Mucosa of gallbladder (tissue), 1 donor: ENCODE measurements around the gene FRMD4A. TPM values are rescaled to one million over a fixed set of nuclear protein-coding genes. Genes with fewer than 3 reads are reported as not detected.

Experiments used
- DNase-seq: peaks from one replicate; pipeline ENCODE4 v3.0.0-alpha.2; 2020; ENCODE audit warnings: low spot score
- total RNA-seq: library from RNA; stranded (reverse); gene quantifications from one replicate; pipeline ENCODE4 v1.2.1, GENCODE V29; 2021
- donor health status: DM: no; HTN: no; CAD: no.

The FRMD4A gene
- total RNA-seq, 1 donor from 2014 or later = 55.4 TPM

DNA sequence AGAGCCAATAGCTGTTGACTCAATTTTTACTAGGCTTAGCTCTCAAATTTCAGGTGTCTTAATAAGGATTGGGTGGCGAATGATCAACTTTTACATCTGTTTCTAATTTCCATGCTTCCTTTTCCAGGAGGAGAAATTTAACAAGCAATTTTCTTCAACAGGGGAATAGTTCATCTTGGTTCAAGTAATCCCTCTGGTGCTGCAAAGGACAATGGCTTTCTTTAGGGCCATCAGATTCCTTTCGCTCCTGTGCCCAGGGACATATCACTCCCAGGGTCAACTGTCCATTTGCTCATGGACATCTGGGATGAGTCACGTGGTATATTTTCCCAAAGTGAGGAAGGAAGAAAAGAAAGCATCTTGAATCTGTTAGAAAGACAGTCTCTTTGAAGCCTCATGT is 313.3 kb downstream of the FRMD4A start:
- DNase-seq = no peak

DNA sequence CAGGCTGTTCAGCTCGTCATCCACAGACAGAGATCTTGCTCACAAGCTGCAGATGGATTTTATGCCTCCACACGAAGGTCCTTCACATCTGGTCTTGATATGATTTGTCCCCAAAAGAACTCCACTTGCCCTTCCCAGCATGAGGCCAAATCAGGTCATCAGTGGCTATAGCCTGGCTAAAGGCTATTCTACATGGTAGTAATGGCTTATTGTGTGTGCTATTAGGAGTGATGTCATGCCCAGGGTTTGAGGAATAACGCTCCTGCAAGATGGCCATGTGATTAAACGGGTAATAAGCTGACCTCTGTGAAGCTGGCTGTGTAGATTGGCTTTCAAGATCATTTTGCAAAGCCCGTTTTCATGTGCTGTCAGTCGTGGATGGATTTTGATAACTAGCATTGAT is 313.8 kb downstream of the FRMD4A start:
- DNase-seq = no peak

DNA sequence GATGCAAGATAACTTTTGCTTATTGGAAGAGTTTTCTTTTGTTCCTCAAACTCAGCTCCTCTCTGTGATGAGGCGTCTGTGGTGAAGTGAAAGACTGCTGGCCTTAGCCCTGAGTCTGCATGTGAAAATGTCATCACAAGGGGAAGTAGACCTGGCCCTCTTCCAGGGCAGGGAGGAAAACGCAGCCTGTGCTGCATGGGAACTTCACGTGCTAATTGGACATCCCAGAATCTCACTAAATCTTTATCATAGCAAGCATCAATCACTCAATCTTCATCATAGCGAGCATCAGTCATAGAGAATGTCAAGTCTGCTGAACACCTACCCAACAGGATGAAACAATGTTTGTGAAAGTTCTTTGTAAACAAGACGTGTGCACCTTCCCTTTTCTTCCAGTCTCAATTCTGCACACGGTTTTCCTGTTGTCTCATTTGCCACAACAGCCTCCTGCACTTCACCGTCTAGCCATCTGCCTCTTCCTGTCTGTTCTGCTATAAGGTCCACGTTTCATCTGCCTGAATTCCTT is 314.6 kb downstream of the FRMD4A start:
- DNase-seq = peak; percentile 55

DNA sequence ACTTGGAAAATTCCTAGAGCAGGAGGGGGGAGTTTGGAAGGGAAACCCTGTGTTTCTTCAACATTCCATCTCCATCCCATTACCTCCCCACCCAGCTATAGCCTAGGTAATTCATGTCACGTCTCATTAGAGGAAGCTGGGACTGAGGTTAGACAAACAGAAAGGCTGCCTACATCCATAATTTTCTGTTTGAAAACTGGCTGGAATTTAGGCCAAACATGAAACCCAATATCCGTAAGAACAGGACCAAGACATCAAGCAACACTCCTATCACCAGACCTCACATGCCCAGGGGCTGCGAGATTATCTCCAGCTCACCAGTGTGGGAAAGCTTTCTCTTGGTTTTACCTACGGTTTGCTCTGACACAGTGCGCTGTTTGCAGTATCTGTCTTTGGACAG is 316.3 kb downstream of the FRMD4A start:
- DNase-seq = no peak

DNA sequence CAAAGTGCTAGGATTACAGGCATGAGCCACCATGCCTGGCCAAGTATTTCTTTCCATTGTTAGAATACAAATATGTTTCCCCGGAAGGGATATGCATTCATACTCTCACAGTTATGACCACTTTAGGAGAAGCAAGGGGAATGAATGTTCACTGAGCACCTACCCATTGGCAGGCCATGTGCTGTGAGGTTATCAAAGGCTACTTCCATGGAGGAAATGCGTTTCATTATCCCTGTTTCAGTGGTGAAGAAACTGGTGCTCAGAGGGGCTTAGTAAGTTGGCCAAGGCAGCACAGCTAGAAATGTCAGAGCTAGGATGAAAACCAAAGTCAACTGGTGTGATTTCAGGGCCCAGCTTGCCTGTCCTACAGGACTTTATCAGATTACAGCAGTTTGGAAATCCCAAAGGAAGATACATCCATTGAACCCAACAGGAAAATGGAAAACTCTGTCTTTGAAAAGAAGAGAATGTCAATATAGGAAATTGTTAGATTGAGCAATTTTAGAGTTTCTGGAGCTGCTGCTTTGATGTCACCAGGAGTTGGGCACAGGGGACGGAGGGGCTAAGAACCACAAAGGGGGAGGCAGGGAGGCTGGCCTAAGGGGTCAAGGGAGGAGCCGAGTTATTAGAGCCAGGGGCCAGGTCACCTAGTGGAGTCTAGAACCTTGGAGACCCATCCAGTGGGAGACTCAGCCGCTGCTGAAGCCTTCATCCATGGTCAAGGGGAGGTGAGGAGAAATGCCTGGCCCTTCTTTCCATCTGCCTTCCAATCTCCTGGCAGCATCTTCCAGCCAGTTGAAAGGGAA is 319.8 kb downstream of the FRMD4A start:
- DNase-seq = no peak

DNA sequence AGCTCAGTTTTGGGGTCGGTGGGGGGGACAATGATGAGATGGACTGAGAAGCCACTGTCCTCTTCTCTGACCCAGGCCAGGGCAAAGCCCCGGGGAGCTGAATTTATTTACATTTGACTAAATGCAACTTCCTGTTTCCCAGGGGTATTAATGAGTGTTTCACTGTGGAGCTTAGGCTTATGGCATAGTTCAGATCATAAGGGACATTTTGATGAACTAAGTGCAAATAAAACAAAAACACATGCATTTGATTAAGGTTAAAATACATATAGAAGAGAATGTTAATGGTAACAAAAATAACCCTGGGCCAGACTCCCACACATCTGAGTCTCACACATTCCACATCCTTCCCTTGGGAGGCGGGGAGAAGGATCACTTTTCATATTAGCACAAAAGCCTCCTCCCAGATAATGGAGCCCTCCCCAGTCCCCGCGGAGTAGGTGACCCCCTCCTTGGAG is 320.6 kb downstream of the FRMD4A start:
- no peak for DNase-seq

DNA sequence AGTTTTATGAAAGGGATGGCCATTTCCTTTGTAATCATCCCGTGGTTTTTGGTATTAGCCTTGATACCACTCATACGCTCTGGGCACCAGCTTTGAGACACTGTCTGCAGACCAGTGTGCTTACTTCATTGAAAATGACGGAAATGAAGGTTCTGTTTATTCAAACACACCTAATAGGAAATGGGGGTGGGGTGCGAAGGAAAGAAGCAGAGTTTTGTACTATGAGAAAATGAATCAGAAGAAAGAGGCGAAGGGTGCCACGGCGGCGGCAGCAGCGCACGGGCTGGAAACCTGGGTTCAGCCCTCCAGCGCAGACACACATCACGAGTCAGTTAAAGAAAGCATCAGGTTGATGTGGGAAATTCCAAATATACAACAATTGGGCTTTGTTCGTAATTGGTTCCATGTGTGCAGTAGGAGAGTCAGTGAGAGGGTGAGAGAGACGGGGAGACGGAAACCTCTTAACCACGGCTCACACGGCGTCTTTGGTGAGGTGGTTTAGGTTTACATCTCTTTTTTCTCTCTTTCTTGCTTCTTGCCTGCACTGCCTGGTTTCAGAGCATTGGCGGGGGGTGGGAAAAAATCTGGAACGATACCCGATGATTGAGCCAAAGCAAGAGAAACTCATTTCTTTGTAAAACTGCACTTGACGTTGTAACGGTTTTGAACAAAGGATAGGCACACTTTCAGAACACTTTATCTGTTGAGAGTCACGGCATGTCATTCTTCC is 321.2 kb downstream of the FRMD4A start:
- DNase-seq = no peak

DNA sequence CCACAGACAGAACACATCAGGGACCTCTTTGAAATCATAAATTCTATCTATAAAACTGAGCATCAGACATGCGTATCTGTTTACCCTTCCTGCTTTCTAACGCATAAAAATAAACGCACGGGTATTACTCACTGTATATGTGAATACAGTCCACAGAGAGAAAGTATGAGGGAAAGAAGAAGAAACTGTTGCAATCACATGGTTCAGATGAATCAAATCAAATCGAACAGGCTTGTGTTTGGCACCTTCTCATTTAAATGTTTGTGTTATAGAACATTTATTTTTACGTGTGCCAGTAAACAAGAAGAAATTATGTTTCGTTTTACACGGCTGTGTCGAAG is 322.0 kb downstream of the FRMD4A start:
- no peak for DNase-seq

DNA sequence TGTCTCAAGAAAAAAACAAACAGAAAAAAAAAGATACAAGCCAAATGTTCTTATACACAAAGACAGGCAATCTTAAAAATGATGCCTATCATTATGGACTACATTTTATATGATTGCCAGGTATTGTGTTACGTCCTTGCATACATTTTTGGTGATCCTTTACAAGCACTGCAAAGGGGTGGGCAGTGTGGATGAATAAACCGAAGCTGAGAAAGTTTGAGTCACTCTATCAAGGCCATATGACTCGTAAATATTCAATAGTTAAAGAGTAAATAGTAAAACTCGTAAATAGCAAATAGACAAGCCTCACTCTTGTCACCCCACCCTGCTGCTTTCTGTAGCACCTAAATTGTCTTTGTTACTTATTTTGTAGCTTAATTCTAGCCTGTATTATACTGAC is 326.2 kb downstream of the FRMD4A start:
- DNase-seq = no peak

DNA sequence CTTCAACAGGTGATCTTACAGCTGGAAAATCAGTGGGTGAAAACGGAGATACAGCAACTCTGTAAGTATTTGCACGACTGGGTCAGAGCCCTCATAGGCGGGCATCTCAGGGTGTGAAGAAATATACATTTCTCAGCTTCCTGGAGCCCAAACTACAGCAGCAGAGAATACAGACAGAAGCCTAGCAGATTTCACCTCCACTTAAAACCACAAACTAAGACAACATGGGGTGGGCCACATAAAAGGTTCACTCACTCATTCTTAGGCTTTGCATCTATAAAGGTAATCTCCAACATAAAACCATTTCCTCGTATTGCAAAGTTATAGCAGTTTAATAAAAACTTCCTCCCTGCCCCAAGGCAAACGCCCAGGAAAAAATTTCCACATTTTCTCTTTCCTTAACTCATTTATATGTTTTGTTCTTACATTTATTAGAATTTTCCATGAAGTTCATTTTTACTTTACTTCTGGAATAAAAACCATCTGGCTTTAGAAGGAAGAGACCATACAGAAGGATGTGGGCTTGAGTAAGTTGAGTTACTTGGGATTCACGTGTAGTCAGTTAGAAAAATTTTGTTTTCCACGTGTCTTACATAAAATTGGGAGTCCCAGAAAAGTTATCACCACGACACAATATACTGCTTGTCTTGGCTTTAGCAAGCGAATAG is 327.1 kb downstream of the FRMD4A start:
- no peak for DNase-seq

DNA sequence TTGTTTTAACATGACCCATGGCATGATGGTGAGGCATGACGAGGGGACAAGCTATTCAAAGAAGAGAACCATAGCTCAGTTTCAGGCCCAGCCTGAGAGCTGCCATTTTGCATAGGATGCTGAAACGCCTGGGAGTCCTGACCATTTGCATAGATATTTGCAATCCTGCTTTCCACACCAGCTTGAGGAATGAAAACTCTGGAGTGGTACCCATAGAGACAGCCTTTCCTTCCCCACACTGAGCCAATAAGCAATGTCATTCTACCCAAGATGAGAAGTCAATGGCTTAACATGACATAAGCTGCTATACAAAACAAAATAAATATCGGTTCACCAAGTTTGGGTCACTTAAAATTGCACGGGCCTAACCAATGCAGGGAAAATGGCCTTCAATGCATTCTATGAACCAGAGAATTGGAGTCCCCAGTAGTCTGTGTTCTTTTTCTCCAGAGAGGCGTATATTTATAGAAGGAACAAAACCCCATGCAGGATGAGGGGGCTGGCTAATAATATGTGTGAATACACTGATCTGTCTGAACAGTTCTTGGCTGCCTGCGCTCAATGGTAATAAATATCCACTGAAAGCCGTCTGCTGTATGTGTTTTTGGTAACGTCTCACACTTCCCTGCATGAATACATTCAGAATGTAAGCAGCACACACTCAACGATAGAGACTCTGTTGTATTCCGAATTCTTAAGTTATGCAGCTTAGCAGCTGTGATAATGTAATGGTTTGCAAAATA is 329.3 kb downstream of the FRMD4A start:
- no peak for DNase-seq

DNA sequence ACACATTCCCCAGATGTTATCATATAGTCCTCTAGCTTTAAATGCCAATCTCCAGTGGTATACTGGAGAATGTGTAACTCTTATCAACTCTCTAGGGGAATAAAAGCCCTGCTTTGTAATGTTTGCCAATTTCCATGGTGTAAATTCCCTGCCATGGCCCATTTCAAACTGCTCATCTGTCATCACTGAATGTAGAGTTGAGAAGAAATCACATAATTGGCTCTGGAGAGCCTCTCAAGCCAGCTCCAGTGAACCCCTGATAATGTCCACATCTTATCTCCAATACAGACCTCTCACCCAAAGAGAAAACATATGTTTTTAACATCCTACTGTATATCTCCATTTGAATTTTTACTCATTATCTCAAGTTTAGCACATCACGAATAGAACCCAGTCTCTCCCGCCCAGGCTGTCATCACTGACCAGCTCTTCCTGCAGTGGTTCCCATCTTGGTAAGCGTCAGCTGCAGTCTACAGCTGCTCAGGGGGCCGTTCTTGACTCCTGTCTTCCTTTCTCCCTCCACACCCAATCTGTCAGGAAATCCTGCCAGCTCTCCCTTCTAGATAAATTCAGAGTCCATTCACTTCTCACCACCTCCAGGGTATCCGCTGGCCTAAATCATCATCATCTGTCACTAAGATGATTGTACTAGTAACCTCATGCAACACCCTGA is 332.4 kb downstream of the FRMD4A start:
- no peak for DNase-seq

DNA sequence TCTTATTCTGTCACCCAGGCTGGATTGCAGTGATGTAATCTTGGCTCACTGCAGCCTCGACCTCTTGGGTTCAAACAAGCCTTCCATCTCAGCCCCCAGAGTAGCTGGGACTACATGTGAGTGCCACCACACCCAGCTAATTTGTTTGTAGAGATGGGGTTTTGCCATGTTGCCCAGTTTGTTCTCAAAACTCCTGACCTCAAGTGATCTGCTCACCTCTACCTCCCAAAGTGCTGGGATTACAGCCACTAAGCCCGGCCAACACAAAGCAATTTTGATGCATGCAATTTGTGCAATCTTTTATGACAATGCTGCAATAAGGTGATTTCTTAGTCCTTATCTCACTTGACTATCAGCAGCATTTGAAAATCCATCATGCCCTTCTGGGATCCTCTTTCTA is 333.1 kb downstream of the FRMD4A start:
- DNase-seq = no peak

DNA sequence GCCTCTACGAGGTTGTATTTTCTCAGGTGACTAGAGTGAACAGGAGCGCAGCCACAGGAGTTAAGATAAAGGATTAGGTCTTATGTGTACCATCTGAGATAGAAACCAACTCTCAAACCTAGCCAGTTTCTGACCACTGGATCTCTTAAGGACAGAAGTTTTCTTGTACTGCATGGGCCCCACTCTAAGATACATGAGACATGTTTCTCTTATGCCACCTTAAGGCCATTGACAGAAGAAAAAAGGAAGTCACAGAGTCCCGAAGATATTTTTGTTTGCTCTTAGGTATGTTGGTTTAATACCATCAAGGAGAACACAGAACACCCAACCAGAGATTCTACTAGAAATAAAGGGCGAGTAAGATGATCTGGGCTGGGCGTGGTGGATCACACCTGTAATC is 335.8 kb downstream of the FRMD4A start:
- no peak for DNase-seq

DNA sequence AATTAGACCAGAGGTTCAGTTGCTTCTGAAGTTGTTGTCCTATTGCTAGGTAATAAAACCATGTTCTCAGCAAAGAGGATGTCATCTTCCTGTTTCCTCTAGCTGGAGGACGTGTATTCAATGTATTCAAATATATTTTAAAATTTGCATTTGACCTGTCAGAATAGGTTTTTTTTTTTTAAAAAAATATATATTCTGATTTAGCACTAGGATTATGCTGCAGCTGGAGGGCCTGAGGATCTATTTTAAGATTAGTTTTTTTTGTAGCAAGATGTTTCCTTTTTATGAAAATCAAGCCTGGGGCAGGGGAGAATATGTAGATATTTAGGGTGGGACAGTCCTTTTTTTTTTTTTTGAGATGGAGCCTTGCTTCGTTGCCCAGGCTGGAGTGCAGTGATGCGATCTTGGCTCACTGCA is 337.0 kb downstream of the FRMD4A start:
- no peak for DNase-seq

DNA sequence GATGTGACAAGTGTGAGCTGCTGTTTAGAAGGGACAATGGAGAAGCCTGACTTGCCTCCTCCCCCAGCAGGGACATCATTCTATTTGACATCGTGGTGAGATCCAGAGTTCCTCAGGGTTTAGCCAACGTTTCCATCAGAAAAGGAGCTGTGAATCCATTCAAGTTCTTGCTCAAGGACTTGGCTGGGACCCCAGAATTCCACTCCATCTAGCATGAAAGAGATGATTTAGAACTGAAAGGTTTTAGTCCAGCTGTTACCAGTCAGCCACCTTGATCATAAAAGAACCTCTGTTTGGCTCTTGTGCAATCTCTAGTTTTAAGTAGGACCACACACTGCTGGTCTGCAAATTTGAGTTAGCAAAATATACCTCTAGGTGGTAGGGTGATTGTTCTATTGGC is 337.6 kb downstream of the FRMD4A start:
- no peak for DNase-seq

DNA sequence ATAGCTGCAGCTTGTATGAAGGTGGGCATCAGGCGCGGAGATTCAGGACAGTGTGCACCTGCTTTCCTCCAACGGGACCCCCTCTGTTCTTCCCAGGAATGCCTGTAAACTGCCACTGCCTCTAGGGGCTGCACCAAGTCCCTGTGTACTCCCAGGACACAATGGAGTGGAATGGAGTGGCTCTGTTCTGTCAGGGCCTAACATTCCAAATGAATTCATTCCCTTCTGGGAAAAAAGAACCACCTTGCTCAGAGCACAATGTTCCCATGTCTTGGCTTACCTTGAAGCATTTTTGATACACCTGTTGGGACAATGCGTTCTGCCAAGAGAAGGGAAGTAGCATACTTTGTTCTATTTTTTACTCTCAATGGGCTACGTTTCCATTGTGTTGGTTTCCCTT is 339.4 kb downstream of the FRMD4A start:
- DNase-seq = no peak

DNA sequence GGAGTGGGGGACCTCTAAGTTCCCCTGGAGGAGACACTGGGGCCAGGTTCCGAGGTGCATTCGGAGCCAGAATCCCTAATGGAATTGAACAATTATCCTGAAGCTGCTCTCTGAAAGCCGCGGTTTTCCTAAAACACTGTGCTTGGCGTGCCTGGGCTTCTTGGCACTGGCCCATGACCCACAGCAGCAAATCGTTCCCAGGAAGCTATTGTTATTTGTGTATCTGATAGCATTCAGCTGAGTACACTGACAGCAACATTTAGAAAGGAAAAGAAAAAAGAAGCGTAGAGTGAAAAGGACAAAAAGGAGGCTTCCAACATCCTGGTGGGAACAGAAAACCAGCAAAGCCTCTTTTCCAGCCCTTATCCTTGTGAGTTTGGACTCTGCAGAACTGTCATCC is 339.8 kb downstream of the FRMD4A start:
- no peak for DNase-seq

DNA sequence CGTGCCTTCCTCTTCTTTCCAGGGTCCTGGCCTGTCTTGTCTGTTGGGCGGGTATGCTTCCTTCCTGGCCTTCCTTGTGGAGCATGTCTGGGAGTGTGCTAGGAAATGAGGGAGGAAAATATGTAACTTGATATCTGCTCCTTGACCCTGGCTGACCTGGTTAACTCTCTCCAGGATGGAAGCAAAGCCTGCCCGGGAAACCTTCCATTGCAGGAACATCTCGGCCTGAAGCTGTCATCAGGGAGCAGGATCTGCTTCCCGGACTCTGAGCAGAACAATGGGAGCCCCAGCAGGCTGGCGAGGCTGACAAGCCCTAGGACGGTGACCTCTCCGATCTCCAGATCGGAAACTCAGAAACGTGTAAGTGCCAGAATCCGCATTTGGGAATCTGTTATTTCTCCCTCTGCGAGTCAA is 340.3 kb downstream of the FRMD4A start:
- no peak for DNase-seq

DNA sequence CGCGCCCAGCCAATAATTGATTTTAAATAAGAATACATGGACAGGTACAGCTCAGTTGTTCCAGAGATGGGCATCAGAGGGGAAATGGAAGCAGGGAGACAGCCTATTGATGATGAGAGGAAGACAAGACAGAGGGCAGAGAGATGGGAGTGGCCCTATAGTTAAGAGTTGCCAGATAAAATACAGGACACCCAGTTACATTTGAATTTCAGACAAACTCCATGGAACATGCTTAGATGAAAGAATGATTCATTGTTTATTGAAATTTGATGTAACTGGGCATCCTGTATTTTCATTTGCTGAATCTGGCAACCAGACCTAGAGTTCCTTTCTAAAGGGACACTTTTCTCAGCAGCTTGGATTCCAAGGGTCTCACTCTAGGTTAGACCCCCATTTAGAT is 341.1 kb downstream of the FRMD4A start:
- no peak for DNase-seq

DNA sequence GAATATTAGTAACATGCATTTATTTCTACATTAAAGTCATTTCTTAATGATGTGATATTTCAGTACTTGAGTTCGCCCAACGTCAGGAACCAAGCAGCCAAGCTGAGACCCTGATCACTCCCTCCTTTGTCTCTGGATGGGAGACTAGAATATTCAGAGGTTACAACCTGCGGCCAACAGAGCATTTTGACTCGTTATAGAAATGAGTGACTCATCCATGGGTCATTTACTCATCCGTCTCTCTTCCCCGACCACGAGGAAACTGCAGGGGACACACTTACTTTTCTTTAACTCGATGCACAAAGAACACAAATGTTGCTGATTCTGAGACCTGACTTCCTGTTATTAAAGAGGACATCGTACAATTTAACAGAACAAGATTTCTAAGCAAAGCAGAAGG is 343.3 kb downstream of the FRMD4A start:
- DNase-seq = no peak
